HUDEP-2 (cell line): Measurements from ENCODE around the gene KLF9.

Experiments
- DNase-seq, 76 experiments: peaks; one replicate each; lab custom pipeline; 2025; ENCODE audit not compliant: unreplicated experiment in 76 of 76; lab: John Stamatoyannopoulos, UW

KLF9 gene

GRCh38 chr9:70422371-70423043 is 8.1 kb upstream of the KLF9 start:
- DNase-seq, result no peak

GRCh38 chr9:70421272-70422180 is 7.1 kb upstream of the KLF9 start:
- DNase-seq, result peak in 1 of 76 experiments; percentile 4

GRCh38 chr9:70420441-70421271 is 6.2 kb upstream of the KLF9 start:
- DNase-seq, result peak in 38 of 76 experiments; percentile 9 to 63 (median 34)

GRCh38 chr9:70419556-70420440 is 5.3 kb upstream of the KLF9 start:
- peak in 75 of 76 experiments; percentile 52 to 99 (median 94) for DNase-seq

- peak; percentile 49 to 99 (median 96) for DNase-seq
Measured at GRCh38 chr9:70418822-70419555, 4.5 kb upstream of the KLF9 start.

- no peak for DNase-seq
Measured at GRCh38 chr9:70415476-70415875, 1.0 kb upstream of the KLF9 start.

GRCh38 chr9:70415041-70415440 is 584 bp upstream of the KLF9 start:
- DNase-seq, result no peak

- DNase-seq, result peak in 49 of 76 experiments; percentile 53 to 86 (median 76)
Measured at GRCh38 chr9:70413464-70413798, 1.0 kb downstream of the KLF9 start.

GRCh38 chr9:70412832-70413463 is 1.5 kb downstream of the KLF9 start:
- DNase-seq, result peak in 46 of 76 experiments; percentile 11 to 70 (median 34)

- DNase-seq, result peak in 75 of 76 experiments; percentile 8 to 88 (median 74)
Measured at GRCh38 chr9:70411930-70412831, 2.3 kb downstream of the KLF9 start.

GRCh38 chr9:70411121-70411929 is 3.1 kb downstream of the KLF9 start:
- peak in 24 of 76 experiments; percentile 5 to 38 (median 24) for DNase-seq

GRCh38 chr9:70410368-70410767 is 4.1 kb downstream of the KLF9 start:
- DNase-seq, result no peak

GRCh38 chr9:70409800-70410199 is 4.7 kb downstream of the KLF9 start:
- no peak for DNase-seq

GRCh38 chr9:70409280-70409679 is 5.2 kb downstream of the KLF9 start:
- no peak for DNase-seq

GRCh38 chr9:70408393-70409040 is 5.9 kb downstream of the KLF9 start:
- no peak for DNase-seq

GRCh38 chr9:70407081-70407503 is 7.4 kb downstream of the KLF9 start:
- DNase-seq, result no peak
